Measurements from ENCODE around the gene MEA1.

GRCh38 chr6:43052225-43052841 lies 38.6 kb upstream of the MEA1 start:
- TF ChIP-seq CTCF (IDR thresholded peaks at IDR 0.05) (no peak), EZH2phosphoT487 (IDR thresholded peaks at IDR 0.05) (no peak)
